A549 (cell line): ENCODE data around the gene GSE1. TPM values are rescaled to one million over a fixed set of nuclear protein-coding genes. Genes with fewer than 3 reads are reported as not detected.

Experiments used
- ATAC-seq, 2 experiments: fragments of 200-7000 bp in 1 of 2; fragments of >200 bp in 1 of 2; cut with Nextera tagmentation in 1 of 2; cut with Tn5 transposase in 1 of 2; 3 replicates each; pipeline versions ENCODE4 v1.8.0 to v1.9.1; 2018 to 2020; ENCODE audit warnings: mild to moderate bottlenecking in 1 of 2, moderate library complexity in 1 of 2
- CTCF ChIA-PET: fragments of 300-600 bp; sonication (Branson Sonifier 250); formaldehyde crosslinking; extraction: SDS; loops from one replicate; lab custom pipeline; 2021; ENCODE audit warnings: antibody characterized with exemption, inconsistent platforms; lab: Yijun Ruan, JAX
- POLR2A ChIA-PET: fragments of 350-600 bp; formaldehyde crosslinking; extraction: SDS; loops from one replicate; lab custom pipeline; 2021; ENCODE audit warnings: antibody characterized with exemption, inconsistent platforms; lab: Yijun Ruan, JAX
- DNase-seq, 2 experiments: peaks; one replicate each; pipeline versions ENCODE4 v3.0.0 to v3.0.0-alpha.2; 2011 to 2016; ENCODE audit warnings: low read depth in 1 of 2, low spot score in 1 of 2
- FAIRE-seq: peaks from 2 replicates; lab custom pipeline; 2011; peaks lifted over from hg19 to GRCh38; lab: Jason Lieb, UNC
- H3K27ac ChIP-seq, 2 experiments: fragments of >200 bp; sonication (Bioruptor Twin); formaldehyde crosslinking; 3 replicates each; pipeline ENCODE4 v1.5.1; 2016 to 2017
- H3K4me1 ChIP-seq: fragments of >200 bp; sonication (Bioruptor Twin); formaldehyde crosslinking; 3 replicates; pipeline ENCODE4 v1.6.1; 2016
- H3K4me2 ChIP-seq: fragments of >200 bp; sonication (Bioruptor Twin); formaldehyde crosslinking; 3 replicates; pipeline ENCODE4 v1.6.1; 2016
- H3K4me3 ChIP-seq: fragments of >200 bp; sonication (Bioruptor Twin); formaldehyde crosslinking; 3 replicates; pipeline ENCODE4 v1.5.1; 2016
- H3K9me3 ChIP-seq: fragments of >200 bp; sonication (Bioruptor Twin); formaldehyde crosslinking; 3 replicates; pipeline ENCODE4 v1.6.1; 2016
- ATOH8 ChIP-seq: fragments of 250-450 bp; sonication (Bioruptor Pico); IDR thresholded peaks from 2 replicates; pipeline ENCODE4 v1.5.0; 2020; ENCODE audit warnings: low read depth, mild to moderate bottlenecking, moderate library complexity
- CHD2 ChIP-seq: fragments of 150-350 bp; IDR thresholded peaks from 2 replicates; pipeline ENCODE4 v1.6.1; 2014; ENCODE audit warnings: low read length; ENCODE audit not compliant: partially characterized antibody
- CTCF ChIP-seq: fragments of >200 bp; sonication (Bioruptor Twin); formaldehyde crosslinking; IDR thresholded peaks from 3 replicates; pipeline ENCODE4 v1.5.1; 2016
- ESRRA ChIP-seq: fragments of 150-350 bp; IDR thresholded peaks from 2 replicates; pipeline ENCODE4 v1.6.1; 2014; ENCODE audit warnings: mild to moderate bottlenecking, low read length, borderline replicate concordance
- HDAC2 ChIP-seq: fragments of 200-600 bp; sonication (generic); IDR thresholded peaks from 2 replicates; pipeline ENCODE4 v1.6.1; 2016
- HES2 ChIP-seq: fragments of >200 bp; sonication (Bioruptor Twin); formaldehyde crosslinking; IDR thresholded peaks from 2 replicates; pipeline ENCODE4 v1.6.1; 2016
- JUNB ChIP-seq: fragments of >200 bp; sonication (Bioruptor Twin); formaldehyde crosslinking; IDR thresholded peaks from 2 replicates; pipeline ENCODE4 v1.6.1; 2016
- KDM5A ChIP-seq: fragments of 200-600 bp; sonication (generic); IDR thresholded peaks from 2 replicates; pipeline ENCODE4 v1.6.1; 2016; ENCODE audit warnings: antibody characterized with exemption, mild to moderate bottlenecking
- MAZ ChIP-seq: fragments of 150-350 bp; IDR thresholded peaks from 2 replicates; pipeline ENCODE4 v1.6.1; 2014; ENCODE audit warnings: antibody characterized with exemption, low read depth, low read length, borderline replicate concordance
- MYC ChIP-seq: IDR thresholded peaks from 2 replicates; pipeline ENCODE4 v1.6.1; 2012; ENCODE audit warnings: mild to moderate bottlenecking, inconsistent platforms, low read length, improper control_type of control experiment, borderline replicate concordance
- NR3C1 ChIP-seq: fragments of >200 bp; sonication (Bioruptor Twin); formaldehyde crosslinking; IDR thresholded peaks from 3 replicates; pipeline ENCODE4 v1.6.1; 2017
- PHF8 ChIP-seq: fragments of 200-600 bp; sonication (generic); IDR thresholded peaks from 2 replicates; pipeline ENCODE4 v1.6.1; 2016; ENCODE audit warnings: low read depth, mild to moderate bottlenecking, antibody characterized with exemption, moderate library complexity, borderline replicate concordance
- RCOR1 ChIP-seq: fragments of 150-350 bp; IDR thresholded peaks from 2 replicates; pipeline ENCODE4 v1.6.1; 2014; ENCODE audit warnings: antibody characterized with exemption, low read length, low read depth
- ZFP36 ChIP-seq: fragments of 450-650 bp; IDR thresholded peaks from 2 replicates; pipeline ENCODE4 v1.6.1; 2014; ENCODE audit warnings: borderline replicate concordance; ENCODE audit not compliant: partially characterized antibody
- WGBS: methylation state at CpG from one replicate; pipeline ENCODE4 v1.1.6; 2017; ENCODE audit errors: missing lambda C conversion rate; 5-methylcytosine and 5-hydroxymethylcytosine counted together
- polyA plus RNA-seq, 4 experiments: library from polyadenylated mRNA; depleted of rRNA in 3 of 4; stranded (reverse); fragments of >200 nt; fragmentation: RNase III in 1 of 4; extraction: RNeasy Plus Mini Kit Qiagen cat#74134 plus additional on column Dnase treatment in 1 of 4; gene quantifications; 2 replicates in 3 of 4; 3 replicates in 1 of 4; pipeline ENCODE4 v1.2.3, GENCODE V29; 2011 to 2017
- small RNA-seq, 6 experiments: library from RNA; depleted of rRNA; stranded (forward); fragments of <200 nt; gene quantifications; one replicate each; pipeline ENCODE3, GENCODE V24; 2012

GSE1 gene
- polyA plus RNA-seq, 2 of the 4 experiments (the other 2 are of a cell fraction) = 20.7 to 24.3 TPM

GRCh38 chr16:85724936-85725335 lies 111.8 kb downstream of the GSE1 start:
- TF ChIP-seq JUNB (no peak), HES2 (no peak), ZFP36 (no peak), CTCF (no peak), MYC (no peak), NR3C1 (no peak), PHF8 (no peak), RCOR1 (no peak), KDM5A (no peak), ATOH8 (CRISPR knock-in tag) (no peak), ESRRA (no peak), CHD2 (no peak), HDAC2 (no peak), MAZ (no peak)
- no peak for ATAC-seq
- Histone ChIP-seq H3K4me2 (no peak overlapping the region), H3K4me3 (no peak overlapping the region), H3K27ac (no peak overlapping the region), H3K9me3 (no peaks in the 10 kb centered on the region), H3K4me1 (no peaks in the 10 kb centered on the region)
- POLR2A ChIA-PET = no interaction called here
- WGBS = 91% methylated on average over 9 of the region's 12 CpGs
- no peak for FAIRE-seq
- CTCF ChIA-PET = interaction anchor here (0.7 to 15.5 kb wide), 6 partner anchors 6 to 66 kb away, joined by 3 to 130 read pairs (median 6); no protein-coding TSS in a partner anchor
- DNase-seq = no peak

Small RNA genes lying within 50 kb of the gene (small RNA-seq; reads per million reads assigned to genes)
- 0 reads per million in 6 experiments for gene RN7SL381P

Other genes starting within 250 kb of the GSE1 start
- gene GINS2, start 75.6 kb downstream of the GSE1 start, polyA plus RNA-seq (2011; rRNA removed) = 23.4 and 28.7 TPM in 2 replicates
- 25.4 to 27.7 TPM (median 26.8 TPM) in 3 replicates for gene GINS2, start 75.6 kb downstream of the GSE1 start, polyA plus RNA-seq (2017; fragmentation: RNase III; extraction: RNeasy Plus Mini Kit Qiagen cat#74134 plus additional on column Dnase treatment)
- 3.3 and 3.8 TPM in 2 replicates for gene C16orf74, start 137.8 kb downstream of the GSE1 start, polyA plus RNA-seq (2011; rRNA removed)
- gene C16orf74, start 137.8 kb downstream of the GSE1 start, polyA plus RNA-seq (2017; fragmentation: RNase III; extraction: RNeasy Plus Mini Kit Qiagen cat#74134 plus additional on column Dnase treatment) = 8.0 to 9.3 TPM (median 9.1 TPM) in 3 replicates
- 43.0 and 47.3 TPM in 2 replicates for gene EMC8, start 186.2 kb downstream of the GSE1 start, polyA plus RNA-seq (2011; rRNA removed)
- gene EMC8, start 186.2 kb downstream of the GSE1 start, polyA plus RNA-seq (2017; fragmentation: RNase III; extraction: RNeasy Plus Mini Kit Qiagen cat#74134 plus additional on column Dnase treatment) = 53.0 to 59.0 TPM (median 53.2 TPM) in 3 replicates
- 854 and 929 TPM in 2 replicates for gene COX4I1, start 186.4 kb downstream of the GSE1 start, polyA plus RNA-seq (2011; rRNA removed)
- 767 to 790 TPM (median 783 TPM) in 3 replicates for gene COX4I1, start 186.4 kb downstream of the GSE1 start, polyA plus RNA-seq (2017; fragmentation: RNase III; extraction: RNeasy Plus Mini Kit Qiagen cat#74134 plus additional on column Dnase treatment)